HepG2 (cell line): ENCODE measurements around the gene NOM1. TPM values are rescaled to one million over a fixed set of nuclear protein-coding genes. Genes with fewer than 3 reads are reported as not detected.

Experiments used
- ATAC-seq: fragments of 200-7000 bp; cut with Tn5 transposase; 3 replicates; pipeline ENCODE4 v1.9.1; 2020; ENCODE audit warnings: mild to moderate bottlenecking, moderate library complexity
- BruUV-seq: library from RNA; stranded (reverse); fragments of 400-500 nt; replicated peaks from 2 replicates; lab custom pipeline; 2021; lab: Mats Ljungman, UMichigan
- CTCF ChIA-PET: fragments of 300-600 bp; formaldehyde crosslinking; extraction: SDS; loops from one replicate; lab custom pipeline; 2021; ENCODE audit warnings: low total read pairs, inconsistent platforms, low intra/inter-chr PET ratio; lab: Yijun Ruan, JAX
- POLR2A ChIA-PET: fragments of 350-600 bp; sonication (Branson Sonifier 250); formaldehyde crosslinking; loops from one replicate; lab custom pipeline; 2020; ENCODE audit warnings: antibody characterized with exemption, inconsistent platforms; lab: Yijun Ruan, JAX
- DNase-seq: peaks from one replicate; pipeline ENCODE4 v3.0.0-alpha.2; 2015; ENCODE audit warnings: low spot score
- FAIRE-seq: peaks from 3 replicates; lab custom pipeline; 2011; peaks lifted over from hg19 to GRCh38; lab: Jason Lieb, UNC
- H2AFZ ChIP-seq: one replicate; pipeline ENCODE4 v1.6.1; 2011; ENCODE audit warnings: low read length, inconsistent platforms
- H3K27ac ChIP-seq: fragments of 300-600 bp; 3 replicates; pipeline ENCODE4 v1.8.0; 2011; ENCODE audit warnings: mixed run types, mild to moderate bottlenecking, mixed read lengths, low read length, inconsistent platforms; ENCODE audit not compliant: insufficient read depth; ENCODE audit errors: extremely low read length
- H3K27me3 ChIP-seq, 2 experiments: fragments of 200-600 bp in 1 of 2; 2 replicates in 1 of 2; 3 replicates in 1 of 2; pipeline versions ENCODE4 v1.6.0 to v1.8.0; 2011; ENCODE audit warnings: low read length in 2 of 2, mild to moderate bottlenecking in 2 of 2, moderate library complexity in 2 of 2, inconsistent platforms in 1 of 2; ENCODE audit not compliant: insufficient read depth in 2 of 2, control insufficient read depth in 1 of 2
- H3K36me3 ChIP-seq, 2 experiments: fragments of 200-600 bp in 1 of 2; replicated peaks in 1 of 2; 2 replicates in 1 of 2; 3 replicates in 1 of 2; pipeline versions ENCODE4 v1.5.1 to v1.8.0; 2011; ENCODE audit warnings: low read length in 2 of 2, inconsistent platforms in 1 of 2; ENCODE audit not compliant: insufficient read depth in 2 of 2, control insufficient read depth in 1 of 2
- H3K4me1 ChIP-seq: 2 replicates; pipeline ENCODE4 v1.5.1; 2012; ENCODE audit warnings: low read length, inconsistent platforms; ENCODE audit not compliant: insufficient read depth
- H3K4me2 ChIP-seq: 2 replicates; pipeline ENCODE4 v1.6.0; 2011; ENCODE audit warnings: low read depth, low read length, inconsistent platforms
- H3K4me3 ChIP-seq, 3 experiments: fragments of 200-600 bp in 1 of 3; sonication (generic), shearing (Covaris generic) in 1 of 3; replicated peaks in 1 of 3; 2 replicates each; pipeline ENCODE4 v1.5.1; 2011 to 2016; ENCODE audit warnings: low read length in 3 of 3, inconsistent platforms in 2 of 3, low read depth in 2 of 3, mild to moderate bottlenecking in 2 of 3, control low read depth in 1 of 3, mixed read lengths in 1 of 3; ENCODE audit not compliant: insufficient read depth in 1 of 3
- H3K79me2 ChIP-seq: one replicate; pipeline ENCODE4 v1.6.1; 2011; ENCODE audit warnings: low read length, inconsistent platforms; ENCODE audit not compliant: insufficient read depth
- H3K9ac ChIP-seq: 2 replicates; pipeline ENCODE4 v1.6.0; 2011; ENCODE audit warnings: mild to moderate bottlenecking, low read depth, low read length, inconsistent platforms; ENCODE audit not compliant: insufficient read depth
- H3K9me3 ChIP-seq: 2 replicates; pipeline ENCODE4 v1.5.1; 2012; ENCODE audit warnings: mild to moderate bottlenecking, low read length
- H4K20me1 ChIP-seq: 2 replicates; pipeline ENCODE4 v1.6.0; 2011; ENCODE audit warnings: inconsistent platforms, mild to moderate bottlenecking, low read length, moderate library complexity; ENCODE audit not compliant: insufficient read depth
- BRCA1 ChIP-seq: sonication (generic); formaldehyde crosslinking; IDR thresholded peaks from 2 replicates; pipeline ENCODE4 v1.4.0; 2020; ENCODE audit warnings: missing genetic modification reagents
- EEA1 ChIP-seq: sonication (generic); formaldehyde crosslinking; IDR thresholded peaks from 2 replicates; pipeline ENCODE4 v1.5.1; 2020; ENCODE audit warnings: mild to moderate bottlenecking, missing genetic modification reagents, borderline replicate concordance
- FOXC1 ChIP-seq: sonication (generic); formaldehyde crosslinking; IDR thresholded peaks from 2 replicates; pipeline ENCODE4 v1.8.0; 2022; ENCODE audit warnings: mild to moderate bottlenecking, missing genetic modification reagents, borderline replicate concordance
- HES4 ChIP-seq: sonication (generic); formaldehyde crosslinking; IDR thresholded peaks from 2 replicates; pipeline ENCODE4 v1.9.0; 2021; ENCODE audit warnings: mild to moderate bottlenecking, missing genetic modification reagents, borderline replicate concordance
- HOXA7 ChIP-seq: sonication (generic); formaldehyde crosslinking; IDR thresholded peaks from 2 replicates; pipeline ENCODE4 v1.8.1; 2022; ENCODE audit warnings: mild to moderate bottlenecking, missing genetic modification reagents, moderate library complexity
- JUNB ChIP-seq: sonication (generic); formaldehyde crosslinking; IDR thresholded peaks from 2 replicates; pipeline ENCODE4 v1.8.0; 2022; ENCODE audit warnings: missing genetic modification reagents, mild to moderate bottlenecking, borderline replicate concordance
- KLF16 ChIP-seq, 2 experiments: sonication (generic) in 1 of 2; formaldehyde crosslinking in 1 of 2; IDR thresholded peaks; 2 replicates each; pipeline versions ENCODE4 v1.6.1 to v1.8.0; 2016 to 2023; ENCODE audit warnings: missing genetic modification reagents in 2 of 2, missing compliant biosample characterization in 1 of 2
- MIXL1 ChIP-seq: IDR thresholded peaks from 2 replicates; pipeline ENCODE4 v1.6.1; 2016
- NAIF1 ChIP-seq: sonication (generic); formaldehyde crosslinking; IDR thresholded peaks from 2 replicates; pipeline ENCODE4 v1.5.0; 2020; ENCODE audit warnings: mild to moderate bottlenecking, missing genetic modification reagents, borderline replicate concordance
- NR2F1 ChIP-seq, 2 experiments: fragments of 450-650 bp in 1 of 2; formaldehyde crosslinking in 1 of 2; IDR thresholded peaks; 2 replicates each; pipeline versions ENCODE4 v1.5.0 to v1.6.1; 2016 to 2020; ENCODE audit warnings: mild to moderate bottlenecking in 1 of 2, missing compliant biosample characterization in 1 of 2, missing genetic modification reagents in 1 of 2, moderate library complexity in 1 of 2
- PAF1 ChIP-seq: IDR thresholded peaks from 2 replicates; pipeline ENCODE4 v1.6.1; 2016; ENCODE audit warnings: missing genetic modification reagents, missing compliant biosample characterization
- SNAPC4 ChIP-seq: sonication (generic); formaldehyde crosslinking; IDR thresholded peaks from 2 replicates; pipeline ENCODE4 v1.4.0; 2020; ENCODE audit warnings: mild to moderate bottlenecking, missing genetic modification reagents
- STAT5B ChIP-seq: sonication (generic); formaldehyde crosslinking; IDR thresholded peaks from 2 replicates; pipeline ENCODE4 v1.4.0; 2020; ENCODE audit warnings: missing genetic modification reagents
- ZNF24 ChIP-seq: fragments of 450-650 bp; IDR thresholded peaks from 2 replicates; pipeline ENCODE4 v1.6.1; 2017; ENCODE audit warnings: antibody characterized with exemption, mild to moderate bottlenecking
- ZNF30 ChIP-seq: sonication (generic); formaldehyde crosslinking; IDR thresholded peaks from 2 replicates; pipeline ENCODE4 v1.5.0; 2020; ENCODE audit warnings: mild to moderate bottlenecking, missing genetic modification reagents
- ZNF329 ChIP-seq: sonication (generic); formaldehyde crosslinking; IDR thresholded peaks from 2 replicates; pipeline ENCODE4 v1.9.0; 2021; ENCODE audit warnings: low read depth, mild to moderate bottlenecking, missing genetic modification reagents
- WGBS: methylation state at CpG from one replicate; pipeline ENCODE4 v1.1.6; 2017; ENCODE audit warnings: low lambda C conversion rate; 5-methylcytosine and 5-hydroxymethylcytosine counted together
- in situ Hi-C: cut with HindIII; loops from 2 replicates; pipeline ENCODE4 v1.10.0; 2017; ENCODE audit warnings: low pct_unique_long_range_greater_than_20kb; ENCODE audit not compliant: extremely low pct_ligation_motif_present
- intact Hi-C: fragments of 100-400 bp; cut with micrococcal nuclease; formaldehyde crosslinking; loops from one replicate; pipeline ENCODE4 v1.10.0; 2022; ENCODE audit not compliant: unreplicated experiment
- polyA plus RNA-seq, 8 experiments: library from polyadenylated mRNA; depleted of rRNA in 3 of 8; stranded (reverse) in 7 of 8; unstranded in 1 of 8; fragments of >200 nt; fragmentation: Illumina TruSeq in 4 of 8; extraction: Trizol in 4 of 8; gene quantifications; 2 replicates each; pipeline versions ENCODE4 v1.2.1 to v1.2.3, GENCODE V29; 2011 to 2016; ENCODE audit warnings: low read depth in 4 of 8, missing spikeins in 1 of 8, mixed read lengths in 1 of 8; ENCODE audit not compliant: insufficient read depth in 1 of 8
- total RNA-seq, 5 experiments: library from RNA; depleted of rRNA; stranded (reverse); fragments of >200 nt; fragmentation: Illumina TruSeq; extraction: Trizol; gene quantifications; 2 replicates each; pipeline ENCODE4 v1.2.3, GENCODE V29; 2016; ENCODE audit warnings: low read depth in 1 of 5

The NOM1 gene
- total and polyA plus RNA-seq, 2 of the 13 experiments (the other 11 are each of a cell fraction or from before 2014, with no cell fraction given), result 14.2 to 26.2 TPM

DNA sequence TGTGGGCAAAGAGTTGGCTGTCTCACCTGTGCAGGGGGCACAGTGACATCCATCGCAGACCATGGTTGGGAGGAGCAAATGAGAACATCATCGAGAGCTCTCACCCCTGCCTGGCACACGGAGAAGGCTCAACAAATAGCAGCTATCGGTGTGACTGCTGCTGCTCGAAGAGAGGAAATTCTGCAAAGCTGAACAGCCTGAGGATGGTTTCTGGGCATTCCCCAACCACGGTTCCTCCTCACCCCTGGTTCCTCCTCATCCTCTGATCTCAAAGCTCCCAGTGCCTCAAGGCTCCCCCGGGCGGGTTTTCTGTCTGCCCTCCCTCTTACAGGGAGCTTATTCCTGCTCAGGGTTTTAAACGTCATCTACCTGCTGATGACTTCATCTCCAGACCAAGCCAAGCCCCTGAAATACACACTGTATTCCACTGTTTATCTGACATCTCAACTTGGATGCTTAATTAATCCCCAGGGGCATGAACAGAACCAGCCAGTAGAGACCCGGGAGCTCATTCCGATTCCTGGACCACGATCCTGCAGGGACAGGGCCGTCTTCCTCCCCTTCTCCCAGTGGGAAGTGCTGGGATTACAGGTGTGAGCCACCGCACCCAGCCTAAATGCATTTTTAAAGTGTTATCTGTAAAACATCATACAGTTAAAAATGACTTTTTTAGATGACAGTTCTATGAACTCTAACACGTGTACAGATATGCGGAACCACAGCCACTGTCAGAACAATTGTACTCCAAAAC lies 19.5 kb upstream of the NOM1 start:
- 39% methylated on average over 11 of the region's 16 CpGs for WGBS
- CTCF ChIA-PET, result no interaction called here
- peaks cover 6% of the 10 kb centered on the region for H3K4me1 ChIP-seq
- BruUV-seq, result no TSS peak
- no peak overlapping the region for H3K4me3 ChIP-seq
- peaks cover 0 to 39% of the 10 kb centered on the region in 2 experiments; a peak in 3 of 5 replicates for H3K27me3 ChIP-seq
- DNase-seq, result no peak
- H3K9me3 ChIP-seq, result no peaks in the 10 kb centered on the region
- H4K20me1 ChIP-seq, result no peaks in the 10 kb centered on the region
- no peak overlapping the region for H3K27ac ChIP-seq
- no peak overlapping the region for H3K4me2 ChIP-seq
- H3K79me2 ChIP-seq, result no peaks in the 10 kb centered on the region
- in situ Hi-C loops (no loop called here), intact Hi-C loops (no loop called here)
- no peak overlapping the region for H2AFZ ChIP-seq
- POLR2A ChIA-PET, result no interaction called here
- peak; percentile 62 for ATAC-seq
- H3K9ac ChIP-seq, result no peak overlapping the region
- FAIRE-seq, result no peak
- no peaks in the 10 kb centered on the region for H3K36me3 ChIP-seq
- TF ChIP-seq KLF16 (CRISPR knock-in tag; IDR thresholded peaks at IDR 0.05), result no peak
- TF ChIP-seq STAT5B (CRISPR knock-in tag), result no peak
- TF ChIP-seq NAIF1, result no peak
- no peak for TF ChIP-seq ZNF24
- no peak for TF ChIP-seq SNAPC4
- no peak for TF ChIP-seq HOXA7 (CRISPR knock-in tag)
- TF ChIP-seq HES4, result no peak
- no peak for TF ChIP-seq FOXC1 (CRISPR knock-in tag)
- TF ChIP-seq ZNF329, result no peak
- TF ChIP-seq NR2F1 (CRISPR knock-in tag; IDR thresholded peaks at IDR 0.05), result no peak
- no peak for TF ChIP-seq PAF1 (CRISPR knock-in tag)
- TF ChIP-seq BRCA1, result no peak
- no peak for TF ChIP-seq MIXL1 (CRISPR knock-in tag)
- TF ChIP-seq EEA1 (CRISPR knock-in tag), result no peak
- TF ChIP-seq JUNB (CRISPR knock-in tag), result no peak
- TF ChIP-seq ZNF30, result no peak
